Activated CD8-positive, alpha-beta T cell treated with anti-CD3 and anti-CD28 coated beads for 36 hours (primary cell): ENCODE data around the gene TWNK. TPM values are rescaled to one million over a fixed set of nuclear protein-coding genes. Genes with fewer than 3 reads are reported as not detected.
A peak's percentile ranks its signal among the peaks of the same experiment; 100 is the strongest.

Experiments
- ATAC-seq: fragments of 200-7000 bp; cut with Tn5 transposase; one replicate; pipeline ENCODE4 v1.10.0; 2021; ENCODE audit warnings: mild to moderate bottlenecking, moderate library complexity
- CTCF ChIA-PET: fragments of 350-600 bp; sonication (Branson Sonifier 250); formaldehyde crosslinking; loops from one replicate; lab custom pipeline; 2021; ENCODE audit warnings: antibody characterized with exemption; lab: Charles Lee
- POLR2A ChIA-PET: fragments of 350-600 bp; sonication (Branson Sonifier 250); formaldehyde crosslinking; loops from one replicate; lab custom pipeline; 2021; ENCODE audit warnings: antibody characterized with exemption; lab: Charles Lee
- DNase-seq: peaks from one replicate; pipeline ENCODE4 v3.0.0-alpha.2; 2020
- H3K27ac Mint-ChIP-seq: one replicate; pipeline ENCODE4 v1.8.0; 2021; ENCODE audit warnings: mild to moderate bottlenecking, mixed read lengths
- H3K27me3 Mint-ChIP-seq: one replicate; pipeline ENCODE4 v1.8.0; 2021; ENCODE audit warnings: mixed read lengths
- H3K36me3 Mint-ChIP-seq: one replicate; pipeline ENCODE4 v1.8.0; 2021; ENCODE audit warnings: low read depth, mixed read lengths
- H3K4me1 Mint-ChIP-seq: one replicate; pipeline ENCODE4 v1.8.0; 2021; ENCODE audit warnings: low read depth, mixed read lengths
- H3K4me3 Mint-ChIP-seq: one replicate; pipeline ENCODE4 v1.8.0; 2021; ENCODE audit warnings: mild to moderate bottlenecking, moderate library complexity, mixed read lengths
- H3K9me3 Mint-ChIP-seq: one replicate; pipeline ENCODE4 v1.8.0; 2021; ENCODE audit warnings: mixed read lengths
- intact Hi-C: fragments of 100-400 bp; cut with micrococcal nuclease; formaldehyde crosslinking; loops from one replicate; pipeline ENCODE4 v1.10.0; 2022
- total RNA-seq, 2 experiments: library from RNA; stranded (reverse); gene quantifications; one replicate each; pipeline ENCODE4 v1.2.3, GENCODE V29; 2021
- TF ChIP-seq, protein P1 (sequence below): fragments of 200-600 bp; IDR thresholded peaks from one replicate; pipeline ENCODE4 v1.8.0; 2022; ENCODE audit warnings: antibody characterized with exemption, mild to moderate bottlenecking

TWNK gene
- total RNA-seq, 2 experiments from 2014 or later = 18.0 to 19.0 TPM

DNA sequence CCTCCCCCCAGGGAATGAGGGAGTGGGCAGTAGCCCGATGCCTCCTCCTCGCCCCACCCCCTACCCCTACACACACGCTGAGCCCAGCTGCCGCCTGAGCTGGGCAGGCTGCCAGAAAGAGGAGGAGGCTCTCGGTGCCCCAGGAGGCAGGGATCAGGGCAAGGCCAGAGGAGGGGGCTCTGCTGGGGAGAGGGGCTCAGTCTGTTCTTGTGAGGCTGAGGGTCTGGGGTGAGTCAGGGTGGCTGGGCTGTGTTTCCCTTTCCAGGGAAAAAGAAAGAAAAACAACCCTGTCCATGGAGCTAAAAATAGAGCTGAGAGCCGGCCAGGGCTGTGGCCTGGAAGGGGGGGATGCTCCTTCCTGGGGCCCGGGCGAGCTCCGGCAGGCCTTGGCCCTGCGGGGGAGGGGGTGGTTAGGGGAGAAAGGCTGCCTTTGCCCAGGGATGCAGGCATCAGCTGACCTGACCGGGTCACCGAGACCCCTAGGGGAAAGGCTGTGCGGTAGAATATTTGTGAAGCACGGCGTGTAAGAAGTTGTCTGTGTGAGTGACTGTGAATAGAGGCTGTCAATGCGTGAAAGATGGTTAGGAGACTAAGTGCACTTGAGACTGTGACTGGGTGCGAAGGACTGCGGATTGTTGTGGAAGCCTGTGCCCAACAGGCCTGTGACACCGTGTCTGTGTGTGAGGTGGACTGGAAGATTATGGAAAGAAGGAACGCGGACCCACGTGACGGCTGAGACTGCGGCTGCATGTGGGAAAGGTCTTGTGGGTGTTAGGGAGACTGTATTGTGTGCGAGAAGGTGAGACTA, 11.0 kb downstream of the TWNK start:
- H3K36me3 Mint-ChIP-seq = peaks cover 10% of the 10 kb centered on the region
- H3K27ac Mint-ChIP-seq = peak overlapping the region; percentile 88
- peaks cover 20% of the 10 kb centered on the region for H3K4me1 Mint-ChIP-seq
- peak overlapping the region; percentile 78 for H3K4me3 Mint-ChIP-seq
- ChIA-PET CTCF (interaction anchor here (0.7 to 12.8 kb wide), 22 partner anchors 9 to 465 kb away, joined by 3 to 178 read pairs (median 5); partner anchors contain the start of genes MRPL43, PDZD7, SFXN3 and SLF2), POLR2A (interaction anchor here (0.6 to 4.5 kb wide), 4 partner anchors 10 to 45 kb away, joined by 3 to 25 read pairs (median 4); partner anchors contain the start of genes MRPL43 and TWNK)
- DNase-seq (peak; percentile 79), ATAC-seq (peak; percentile 41)
- H3K27me3 Mint-ChIP-seq = no peaks in the 10 kb centered on the region
- H3K9me3 Mint-ChIP-seq = no peaks in the 10 kb centered on the region
- intact Hi-C loops = no loop called here
- TF ChIP-seq, protein P1, sequence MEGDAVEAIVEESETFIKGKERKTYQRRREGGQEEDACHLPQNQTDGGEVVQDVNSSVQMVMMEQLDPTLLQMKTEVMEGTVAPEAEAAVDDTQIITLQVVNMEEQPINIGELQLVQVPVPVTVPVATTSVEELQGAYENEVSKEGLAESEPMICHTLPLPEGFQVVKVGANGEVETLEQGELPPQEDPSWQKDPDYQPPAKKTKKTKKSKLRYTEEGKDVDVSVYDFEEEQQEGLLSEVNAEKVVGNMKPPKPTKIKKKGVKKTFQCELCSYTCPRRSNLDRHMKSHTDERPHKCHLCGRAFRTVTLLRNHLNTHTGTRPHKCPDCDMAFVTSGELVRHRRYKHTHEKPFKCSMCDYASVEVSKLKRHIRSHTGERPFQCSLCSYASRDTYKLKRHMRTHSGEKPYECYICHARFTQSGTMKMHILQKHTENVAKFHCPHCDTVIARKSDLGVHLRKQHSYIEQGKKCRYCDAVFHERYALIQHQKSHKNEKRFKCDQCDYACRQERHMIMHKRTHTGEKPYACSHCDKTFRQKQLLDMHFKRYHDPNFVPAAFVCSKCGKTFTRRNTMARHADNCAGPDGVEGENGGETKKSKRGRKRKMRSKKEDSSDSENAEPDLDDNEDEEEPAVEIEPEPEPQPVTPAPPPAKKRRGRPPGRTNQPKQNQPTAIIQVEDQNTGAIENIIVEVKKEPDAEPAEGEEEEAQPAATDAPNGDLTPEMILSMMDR = no peak

DNA sequence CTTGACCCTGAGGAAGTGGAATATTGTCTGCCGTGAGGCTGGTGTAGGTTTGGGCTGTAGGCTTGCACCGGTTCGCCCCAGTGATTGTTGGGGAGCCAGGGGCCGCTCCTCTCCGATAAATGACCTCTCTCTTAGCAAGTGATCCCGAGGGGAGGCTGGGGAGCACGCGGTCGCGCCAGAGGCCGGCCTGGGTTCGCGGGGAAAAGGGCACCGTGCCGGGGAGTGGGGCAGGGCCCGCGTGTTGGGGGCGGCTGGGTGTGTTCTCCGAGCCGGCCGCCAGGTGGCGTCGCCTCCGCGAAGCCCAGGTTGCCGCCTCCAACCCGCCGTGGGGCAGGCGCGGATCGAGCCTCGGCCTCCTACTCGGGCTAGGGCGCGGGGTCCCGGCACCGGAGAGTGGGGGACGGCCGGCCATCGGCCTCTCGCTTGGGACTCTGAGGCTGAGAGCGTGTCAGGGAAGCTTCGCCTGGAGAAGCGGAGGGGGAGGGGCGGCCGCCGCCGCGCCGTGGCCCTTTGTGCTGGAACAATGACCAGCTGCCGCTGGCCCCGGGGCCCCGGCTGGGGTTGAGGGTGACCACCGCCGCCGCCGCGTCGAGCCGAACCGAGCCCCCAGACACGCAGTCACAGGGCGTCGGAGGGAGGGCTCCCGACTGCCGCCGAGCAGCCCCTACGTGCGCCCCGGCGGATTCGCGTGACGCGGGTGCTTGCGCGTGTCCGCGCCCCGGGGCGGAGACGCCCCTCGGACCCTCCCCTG, 11.8 kb downstream of the TWNK start:
- ATAC-seq (peak; percentile 64), DNase-seq (peak; percentile 78)
- intact Hi-C loops = no loop called here
- peaks cover 20% of the 10 kb centered on the region for H3K4me1 Mint-ChIP-seq
- H3K27me3 Mint-ChIP-seq = no peaks in the 10 kb centered on the region
- no peaks in the 10 kb centered on the region for H3K9me3 Mint-ChIP-seq
- POLR2A ChIA-PET = interaction anchor here (0.7 to 4.5 kb wide), 3 partner anchors 11 to 44 kb away, joined by 3 to 25 read pairs (median 4); partner anchors contain the start of genes MRPL43 and TWNK
- H3K27ac Mint-ChIP-seq = peak overlapping the region; percentile 88
- CTCF ChIA-PET = interaction anchor here (0.7 to 12.8 kb wide), 20 partner anchors 8 to 798 kb away, joined by 3 to 178 read pairs (median 4); partner anchors contain the start of genes PDZD7, SFXN3 and SLF2
- TF ChIP-seq, protein P1 = peak; percentile 99
- H3K4me3 Mint-ChIP-seq = peak overlapping the region; percentile 78
- peaks cover 5% of the 10 kb centered on the region for H3K36me3 Mint-ChIP-seq

GRCh38 chr10:100999742-101000126, 12.4 kb downstream of the TWNK start, which contains the start of gene LZTS2:
Gene LZTS2 (plus strand): TSS chr10:100999808. CDS start chr10:101002539, 2,731 bp downstream.
- intact Hi-C loops = no loop called here
- ChIA-PET POLR2A (interaction anchor here (0.7 to 4.5 kb wide), 3 partner anchors 12 to 44 kb away, joined by 3 to 25 read pairs (median 8); partner anchors contain the start of genes MRPL43 and TWNK), CTCF (interaction anchor here (0.7 to 12.8 kb wide), 11 partner anchors 8 to 111 kb away, joined by 3 to 178 read pairs (median 4); partner anchors contain the start of genes PDZD7, SFXN3 and SLF2)
- TF ChIP-seq, protein P1 = no peak
- Mint-ChIP-seq H3K9me3 (no peaks in the 10 kb centered on the region), H3K36me3 (peaks cover 2% of the 10 kb centered on the region), H3K4me1 (peaks cover 20% of the 10 kb centered on the region), H3K27ac (peak within 1 kb of the TSS; percentile 88), H3K4me3 (peak within 1 kb of the TSS; percentile 78), H3K27me3 (no peaks in the 10 kb centered on the region)
- no peak for ATAC-seq
- DNase-seq = no peak

DNA sequence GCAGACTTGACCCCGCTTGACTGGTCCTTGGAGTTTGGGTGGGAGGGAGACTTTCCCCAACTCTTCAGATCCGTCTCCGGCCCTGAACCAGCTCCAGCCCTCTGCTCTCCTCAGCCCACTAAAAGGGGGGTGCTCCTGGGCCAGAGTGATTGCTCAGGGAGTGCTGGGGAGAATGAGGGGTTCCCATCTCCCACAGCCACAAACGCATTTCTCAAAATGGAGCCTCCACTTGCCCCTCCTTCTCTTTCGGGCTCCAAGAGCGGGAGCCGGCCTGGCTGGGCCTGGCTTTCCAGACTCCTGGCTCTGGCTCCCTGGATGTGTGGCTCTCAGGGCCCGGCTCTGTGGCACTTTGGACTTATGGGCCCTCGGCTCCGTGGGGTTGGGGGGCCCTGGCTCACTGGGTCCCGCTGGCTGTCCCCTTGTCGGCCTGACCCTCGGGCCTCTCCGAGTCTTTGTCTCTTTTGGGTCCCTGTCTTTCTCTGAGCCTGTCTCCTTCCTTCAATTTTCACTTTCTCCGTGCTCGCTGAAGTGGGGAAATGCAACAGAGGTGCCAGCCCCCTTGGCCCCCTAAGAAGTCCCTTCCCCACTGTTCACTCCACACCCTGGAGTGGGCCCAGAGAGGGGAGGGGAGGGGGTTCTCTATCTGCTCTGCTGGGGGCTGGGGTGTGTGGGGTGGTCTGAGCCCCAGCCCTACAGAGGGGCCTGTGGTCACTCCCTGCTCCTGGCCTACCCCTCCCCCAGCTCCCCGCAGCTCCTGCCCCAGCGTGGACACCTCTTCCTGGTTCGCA, 13.0 kb downstream of the TWNK start:
- intact Hi-C loops = no loop called here
- POLR2A ChIA-PET = interaction anchor here (1.2 to 4.5 kb wide), 2 partner anchors 12 to 35 kb away, joined by 8 to 25 read pairs; partner anchors contain the start of genes MRPL43 and TWNK
- TF ChIP-seq, protein P1 = no peak
- H3K4me3 Mint-ChIP-seq = peak overlapping the region; percentile 68
- H3K4me1 Mint-ChIP-seq = peaks cover 20% of the 10 kb centered on the region
- no peaks in the 10 kb centered on the region for H3K36me3 Mint-ChIP-seq
- DNase-seq (no peak), ATAC-seq (no peak)
- no peaks in the 10 kb centered on the region for H3K9me3 Mint-ChIP-seq
- CTCF ChIA-PET = interaction anchor here (1.0 to 12.8 kb wide), 10 partner anchors 8 to 112 kb away, joined by 3 to 178 read pairs (median 5); partner anchors contain the start of genes PDZD7, SFXN3 and SLF2
- H3K27me3 Mint-ChIP-seq = no peaks in the 10 kb centered on the region
- H3K27ac Mint-ChIP-seq = peak overlapping the region; percentile 57
